HepG2 (cell line): ENCODE data around the gene BIK. TPM values are rescaled to one million over a fixed set of nuclear protein-coding genes. Genes with fewer than 3 reads are reported as not detected.

ENCODE experiments used
- ARID5B ChIP-seq: IDR thresholded peaks from 2 replicates; pipeline ENCODE4 v1.4.0; 2020; ENCODE audit warnings: mild to moderate bottlenecking, missing genetic modification reagents
- ATF7-NPFF ChIP-seq: sonication (generic); formaldehyde crosslinking; IDR thresholded peaks from 2 replicates; pipeline ENCODE4 v1.8.1; 2023; ENCODE audit warnings: mild to moderate bottlenecking, low read depth, missing genetic modification reagents, moderate library complexity
- EEA1 ChIP-seq: sonication (generic); formaldehyde crosslinking; IDR thresholded peaks from 2 replicates; pipeline ENCODE4 v1.5.1; 2020; ENCODE audit warnings: mild to moderate bottlenecking, missing genetic modification reagents, borderline replicate concordance
- ISX ChIP-seq: sonication (generic); formaldehyde crosslinking; conservative IDR thresholded peaks from 2 replicates; pipeline ENCODE4 v1.5.0; 2020; ENCODE audit warnings: missing genetic modification reagents
- NAIF1 ChIP-seq: sonication (generic); formaldehyde crosslinking; IDR thresholded peaks from 2 replicates; pipeline ENCODE4 v1.5.0; 2020; ENCODE audit warnings: mild to moderate bottlenecking, missing genetic modification reagents, borderline replicate concordance
- SKI ChIP-seq: fragments of 450-650 bp; IDR thresholded peaks from one replicate; pipeline ENCODE4 v1.6.1; 2018; ENCODE audit warnings: mild to moderate bottlenecking; ENCODE audit not compliant: partially characterized antibody
- TEAD3 ChIP-seq: optimal IDR thresholded peaks from 2 replicates; pipeline ENCODE3; 2016; ENCODE audit warnings: borderline replicate concordance
- TRIM24 ChIP-seq: sonication (generic); formaldehyde crosslinking; IDR thresholded peaks from 2 replicates; pipeline ENCODE4 v1.8.0; 2022; ENCODE audit warnings: mild to moderate bottlenecking, missing genetic modification reagents
- YEATS4 ChIP-seq: sonication (generic); formaldehyde crosslinking; IDR thresholded peaks from 2 replicates; pipeline ENCODE4 v1.4.0; 2020; ENCODE audit warnings: missing genetic modification reagents, borderline replicate concordance
- ZNF12 ChIP-seq: sonication (generic); formaldehyde crosslinking; IDR thresholded peaks from 2 replicates; pipeline ENCODE4 v1.5.0; 2020; ENCODE audit warnings: missing genetic modification reagents
- ZNF20 ChIP-seq: sonication (generic); formaldehyde crosslinking; IDR thresholded peaks from 2 replicates; pipeline ENCODE4 v1.4.0; 2020; ENCODE audit warnings: mild to moderate bottlenecking, moderate library complexity, missing genetic modification reagents
- ZNF30 ChIP-seq: sonication (generic); formaldehyde crosslinking; IDR thresholded peaks from 2 replicates; pipeline ENCODE4 v1.5.0; 2020; ENCODE audit warnings: mild to moderate bottlenecking, missing genetic modification reagents
- ZNF343 ChIP-seq: sonication (generic); formaldehyde crosslinking; IDR thresholded peaks from 2 replicates; pipeline ENCODE4 v1.4.0; 2020; ENCODE audit warnings: mild to moderate bottlenecking, missing genetic modification reagents
- ZNF460 ChIP-seq: sonication (generic); formaldehyde crosslinking; IDR thresholded peaks from 2 replicates; pipeline ENCODE4 v1.5.1; 2020; ENCODE audit warnings: missing genetic modification reagents, mild to moderate bottlenecking, borderline replicate concordance
- ZNF569 ChIP-seq: sonication (generic); formaldehyde crosslinking; IDR thresholded peaks from 2 replicates; pipeline ENCODE4 v1.5.0; 2020; ENCODE audit warnings: mild to moderate bottlenecking, missing genetic modification reagents, moderate library complexity, borderline replicate concordance
- ZNF598 ChIP-seq: sonication (generic); formaldehyde crosslinking; IDR thresholded peaks from 2 replicates; pipeline ENCODE4 v1.5.1; 2020; ENCODE audit warnings: mild to moderate bottlenecking, missing genetic modification reagents, borderline replicate concordance
- polyA plus RNA-seq, 8 experiments: library from polyadenylated mRNA; depleted of rRNA in 3 of 8; stranded (reverse) in 7 of 8; unstranded in 1 of 8; fragments of >200 nt; fragmentation: Illumina TruSeq in 4 of 8; extraction: Trizol in 4 of 8; gene quantifications; 2 replicates each; pipeline versions ENCODE4 v1.2.1 to v1.2.3, GENCODE V29; 2011 to 2016; ENCODE audit warnings: low read depth in 4 of 8, missing spikeins in 1 of 8, mixed read lengths in 1 of 8; ENCODE audit not compliant: insufficient read depth in 1 of 8
- total RNA-seq, 5 experiments: library from RNA; depleted of rRNA; stranded (reverse); fragments of >200 nt; fragmentation: Illumina TruSeq; extraction: Trizol; gene quantifications; 2 replicates each; pipeline ENCODE4 v1.2.3, GENCODE V29; 2016; ENCODE audit warnings: low read depth in 1 of 5
- TF ChIP-seq, protein P1 (sequence below): sonication (generic); formaldehyde crosslinking; IDR thresholded peaks from 2 replicates; pipeline ENCODE4 v1.4.0; 2020; ENCODE audit warnings: missing genetic modification reagents
- TF ChIP-seq, protein P2 (sequence below): IDR thresholded peaks from 2 replicates; pipeline ENCODE4 v1.6.1; 2016; ENCODE audit warnings: missing compliant biosample characterization, missing genetic modification reagents, borderline replicate concordance
- TF ChIP-seq, protein P3 (sequence below): sonication (generic); formaldehyde crosslinking; IDR thresholded peaks from 2 replicates; pipeline ENCODE4 v1.5.1; 2020; ENCODE audit warnings: mild to moderate bottlenecking, missing genetic modification reagents, moderate library complexity
- TF ChIP-seq, protein P4 (sequence below): fragments of 450-650 bp; IDR thresholded peaks from 2 replicates; pipeline ENCODE4 v1.6.1; 2017

Gene BIK
- total and polyA plus RNA-seq, 2 of the 13 experiments (the other 11 are each of a cell fraction or from before 2014, with no cell fraction given): 0.54 to 0.80 TPM

DNA sequence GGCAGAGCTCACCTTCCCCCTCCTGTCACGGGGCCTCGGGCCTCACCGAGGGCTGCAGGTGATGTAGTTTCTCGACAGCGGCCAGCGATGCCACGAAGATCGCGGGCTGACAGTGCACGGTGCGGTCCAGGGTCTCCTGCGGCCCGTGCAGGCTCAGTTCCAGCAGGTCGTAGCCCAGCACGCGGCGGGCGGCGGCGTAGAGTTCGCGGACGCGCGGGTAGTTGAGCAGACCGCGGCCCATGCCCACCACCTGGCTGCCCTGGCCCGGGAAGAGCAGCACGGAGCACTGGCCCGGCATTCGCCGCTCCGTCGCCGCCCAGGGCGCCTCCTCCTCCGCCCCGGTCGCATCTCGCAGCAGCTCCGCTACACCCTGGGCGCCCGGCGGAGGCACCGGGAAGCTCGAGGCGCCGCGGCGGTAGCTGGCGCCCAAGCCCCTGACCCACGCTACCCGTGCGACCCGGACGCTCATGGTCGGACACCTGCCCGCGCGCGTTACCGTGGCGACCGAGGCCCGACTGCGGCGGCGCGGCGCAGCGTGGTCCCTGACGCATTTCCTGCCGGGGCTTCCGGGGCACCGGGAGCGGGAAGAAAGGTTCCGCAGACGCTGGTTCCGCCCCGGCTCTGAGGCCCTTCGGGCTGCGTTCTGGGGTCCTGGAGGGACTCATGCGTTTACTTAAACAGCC is 32.5 kb downstream of the BIK start, which contains the start of gene MCAT (continued):
- TF ChIP-seq, protein P1, sequence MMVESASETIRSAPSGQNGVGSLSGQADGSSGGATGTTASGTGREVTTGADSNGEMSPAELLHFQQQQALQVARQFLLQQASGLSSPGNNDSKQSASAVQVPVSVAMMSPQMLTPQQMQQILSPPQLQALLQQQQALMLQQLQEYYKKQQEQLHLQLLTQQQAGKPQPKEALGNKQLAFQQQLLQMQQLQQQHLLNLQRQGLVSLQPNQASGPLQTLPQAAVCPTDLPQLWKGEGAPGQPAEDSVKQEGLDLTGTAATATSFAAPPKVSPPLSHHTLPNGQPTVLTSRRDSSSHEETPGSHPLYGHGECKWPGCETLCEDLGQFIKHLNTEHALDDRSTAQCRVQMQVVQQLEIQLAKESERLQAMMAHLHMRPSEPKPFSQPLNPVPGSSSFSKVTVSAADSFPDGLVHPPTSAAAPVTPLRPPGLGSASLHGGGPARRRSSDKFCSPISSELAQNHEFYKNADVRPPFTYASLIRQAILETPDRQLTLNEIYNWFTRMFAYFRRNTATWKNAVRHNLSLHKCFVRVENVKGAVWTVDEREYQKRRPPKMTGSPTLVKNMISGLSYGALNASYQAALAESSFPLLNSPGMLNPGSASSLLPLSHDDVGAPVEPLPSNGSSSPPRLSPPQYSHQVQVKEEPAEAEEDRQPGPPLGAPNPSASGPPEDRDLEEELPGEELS: 0 out of 2 replicates have a peak, but pooled peaks have one; percentile 54
- no peak for TF ChIP-seq EEA1
- TF ChIP-seq ISX: no peak
- TF ChIP-seq YEATS4 (CRISPR knock-in tag): peak; percentile 85
- TF ChIP-seq ATF7-NPFF (CRISPR knock-in tag): peak; percentile 80
- TF ChIP-seq ARID5B (CRISPR knock-in tag): peak; percentile 48; the same call in 1 of the 2 replicates
- TF ChIP-seq, protein P2, sequence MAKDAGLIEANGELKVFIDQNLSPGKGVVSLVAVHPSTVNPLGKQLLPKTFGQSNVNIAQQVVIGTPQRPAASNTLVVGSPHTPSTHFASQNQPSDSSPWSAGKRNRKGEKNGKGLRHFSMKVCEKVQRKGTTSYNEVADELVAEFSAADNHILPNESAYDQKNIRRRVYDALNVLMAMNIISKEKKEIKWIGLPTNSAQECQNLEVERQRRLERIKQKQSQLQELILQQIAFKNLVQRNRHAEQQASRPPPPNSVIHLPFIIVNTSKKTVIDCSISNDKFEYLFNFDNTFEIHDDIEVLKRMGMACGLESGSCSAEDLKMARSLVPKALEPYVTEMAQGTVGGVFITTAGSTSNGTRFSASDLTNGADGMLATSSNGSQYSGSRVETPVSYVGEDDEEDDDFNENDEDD (CRISPR knock-in tag): peak; percentile 88
- no peak for TF ChIP-seq ZNF12 (CRISPR knock-in tag)
- no peak for TF ChIP-seq NAIF1 (CRISPR knock-in tag)
- TF ChIP-seq ZNF598: 0 out of 2 replicates have a peak, but pooled peaks have one; percentile 28
- no peak; the same call in 1 of the 2 replicates for TF ChIP-seq ZNF343 (CRISPR knock-in tag)
- TF ChIP-seq ZNF20: no peak
- no peak for TF ChIP-seq ZNF460
- no peak for TF ChIP-seq ZNF569 (CRISPR knock-in tag)
- no peak for TF ChIP-seq SKI
- TF ChIP-seq, protein P3, sequence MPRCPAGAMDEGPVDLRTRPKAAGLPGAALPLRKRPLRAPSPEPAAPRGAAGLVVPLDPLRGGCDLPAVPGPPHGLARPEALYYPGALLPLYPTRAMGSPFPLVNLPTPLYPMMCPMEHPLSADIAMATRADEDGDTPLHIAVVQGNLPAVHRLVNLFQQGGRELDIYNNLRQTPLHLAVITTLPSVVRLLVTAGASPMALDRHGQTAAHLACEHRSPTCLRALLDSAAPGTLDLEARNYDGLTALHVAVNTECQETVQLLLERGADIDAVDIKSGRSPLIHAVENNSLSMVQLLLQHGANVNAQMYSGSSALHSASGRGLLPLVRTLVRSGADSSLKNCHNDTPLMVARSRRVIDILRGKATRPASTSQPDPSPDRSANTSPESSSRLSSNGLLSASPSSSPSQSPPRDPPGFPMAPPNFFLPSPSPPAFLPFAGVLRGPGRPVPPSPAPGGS (CRISPR knock-in tag): no peak
- TF ChIP-seq TRIM24 (CRISPR knock-in tag): no peak
- no peak for TF ChIP-seq ZNF30 (CRISPR knock-in tag)
- TF ChIP-seq TEAD3 (CRISPR knock-in tag): peak; percentile 76
- TF ChIP-seq, protein P4, sequence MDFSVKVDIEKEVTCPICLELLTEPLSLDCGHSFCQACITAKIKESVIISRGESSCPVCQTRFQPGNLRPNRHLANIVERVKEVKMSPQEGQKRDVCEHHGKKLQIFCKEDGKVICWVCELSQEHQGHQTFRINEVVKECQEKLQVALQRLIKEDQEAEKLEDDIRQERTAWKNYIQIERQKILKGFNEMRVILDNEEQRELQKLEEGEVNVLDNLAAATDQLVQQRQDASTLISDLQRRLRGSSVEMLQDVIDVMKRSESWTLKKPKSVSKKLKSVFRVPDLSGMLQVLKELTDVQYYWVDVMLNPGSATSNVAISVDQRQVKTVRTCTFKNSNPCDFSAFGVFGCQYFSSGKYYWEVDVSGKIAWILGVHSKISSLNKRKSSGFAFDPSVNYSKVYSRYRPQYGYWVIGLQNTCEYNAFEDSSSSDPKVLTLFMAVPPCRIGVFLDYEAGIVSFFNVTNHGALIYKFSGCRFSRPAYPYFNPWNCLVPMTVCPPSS: no peak
